ENCODE measurements around the gene NATD1. TPM values are rescaled to one million over a fixed set of nuclear protein-coding genes. Genes with fewer than 3 reads are reported as not detected.

The NATD1 gene
- total and polyA plus RNA-seq, 4 donors, result 1.4 to 24.5 (median 2.9) TPM

GRCh38 chr17:21250854-21251253 lies 2.4 kb downstream of the NATD1 start:
- no peak for DNase-seq (ENCODE audit: low spot score)
- H3K4me1 ChIP-seq (ENCODE audit: control insufficient read depth in 4 of 4, insufficient read depth in 4 of 4, low read length in 3 of 4), result peaks cover 5 to 14% (median 8%) of the 10 kb centered on the region in 4 donors
- 78% methylated on average over 4 of the region's 4 CpGs for WGBS
- H3K9me3 ChIP-seq (ENCODE audit: control insufficient read depth in 4 of 4, low read length in 3 of 4), result no peaks in the 10 kb centered on the region
- H3K27me3 ChIP-seq (ENCODE audit: control insufficient read depth in 4 of 4, insufficient read depth in 4 of 4, low read length in 3 of 4), result no peaks in the 10 kb centered on the region
- H3K36me3 ChIP-seq (ENCODE audit: control insufficient read depth in 4 of 4, insufficient read depth in 3 of 4, low read depth in 1 of 4, low read length in 3 of 4), result no peaks in the 10 kb centered on the region
- no peak for TF ChIP-seq ATF3 (IDR thresholded peaks at IDR 0.05)
- TF ChIP-seq EGR1 (IDR thresholded peaks at IDR 0.05; ENCODE audit: low read depth in 2 of 2), result no peak
- no peak for TF ChIP-seq JUND (IDR thresholded peaks at IDR 0.05)
- TF ChIP-seq TAF1 (conservative IDR thresholded peaks at IDR 0.05), result no peak
- TF ChIP-seq ZBTB33 (IDR thresholded peaks at IDR 0.05), result no peak
- no peak for TF ChIP-seq RXRA (IDR thresholded peaks at IDR 0.05)
- no peak overlapping the region for H3K9ac ChIP-seq (ENCODE audit: low read depth in 1 of 2, low read length in 2 of 2)
- H3K27ac ChIP-seq (ENCODE audit: low read depth in 1 of 2, low read length in 2 of 2), result no peak overlapping the region
- H3K4me3 ChIP-seq (ENCODE audit: low read depth in 1 of 3, low read length in 3 of 3), result no peak overlapping the region

GRCh38 chr17:21249920-21250703 lies 3.1 kb downstream of the NATD1 start:
- peaks cover 5 to 16% (median 8%) of the 10 kb centered on the region in 4 donors for H3K4me1 ChIP-seq (ENCODE audit: control insufficient read depth in 4 of 4, insufficient read depth in 4 of 4, low read length in 3 of 4)
- H3K27me3 ChIP-seq (ENCODE audit: control insufficient read depth in 4 of 4, insufficient read depth in 4 of 4, low read length in 3 of 4), result no peaks in the 10 kb centered on the region
- no peaks in the 10 kb centered on the region for H3K9me3 ChIP-seq (ENCODE audit: control insufficient read depth in 4 of 4, low read length in 3 of 4)
- DNase-seq (ENCODE audit: low spot score), result no peak
- no peak for TF ChIP-seq JUND (IDR thresholded peaks at IDR 0.05)
- no peak for TF ChIP-seq EGR1 (IDR thresholded peaks at IDR 0.05; ENCODE audit: low read depth in 2 of 2)
- no peak for TF ChIP-seq FOXA1 (IDR thresholded peaks at IDR 0.05)
- TF ChIP-seq ZBTB33 (IDR thresholded peaks at IDR 0.05), result no peak
- no peak for TF ChIP-seq TAF1 (conservative IDR thresholded peaks at IDR 0.05)
- no peak for TF ChIP-seq FOXA2 (IDR thresholded peaks at IDR 0.05)
- no peak for TF ChIP-seq HNF4A (conservative IDR thresholded peaks at IDR 0.05)
- TF ChIP-seq ATF3 (IDR thresholded peaks at IDR 0.05), result no peak
- no peak for TF ChIP-seq MAX (IDR thresholded peaks at IDR 0.05)
- TF ChIP-seq, protein P1, sequence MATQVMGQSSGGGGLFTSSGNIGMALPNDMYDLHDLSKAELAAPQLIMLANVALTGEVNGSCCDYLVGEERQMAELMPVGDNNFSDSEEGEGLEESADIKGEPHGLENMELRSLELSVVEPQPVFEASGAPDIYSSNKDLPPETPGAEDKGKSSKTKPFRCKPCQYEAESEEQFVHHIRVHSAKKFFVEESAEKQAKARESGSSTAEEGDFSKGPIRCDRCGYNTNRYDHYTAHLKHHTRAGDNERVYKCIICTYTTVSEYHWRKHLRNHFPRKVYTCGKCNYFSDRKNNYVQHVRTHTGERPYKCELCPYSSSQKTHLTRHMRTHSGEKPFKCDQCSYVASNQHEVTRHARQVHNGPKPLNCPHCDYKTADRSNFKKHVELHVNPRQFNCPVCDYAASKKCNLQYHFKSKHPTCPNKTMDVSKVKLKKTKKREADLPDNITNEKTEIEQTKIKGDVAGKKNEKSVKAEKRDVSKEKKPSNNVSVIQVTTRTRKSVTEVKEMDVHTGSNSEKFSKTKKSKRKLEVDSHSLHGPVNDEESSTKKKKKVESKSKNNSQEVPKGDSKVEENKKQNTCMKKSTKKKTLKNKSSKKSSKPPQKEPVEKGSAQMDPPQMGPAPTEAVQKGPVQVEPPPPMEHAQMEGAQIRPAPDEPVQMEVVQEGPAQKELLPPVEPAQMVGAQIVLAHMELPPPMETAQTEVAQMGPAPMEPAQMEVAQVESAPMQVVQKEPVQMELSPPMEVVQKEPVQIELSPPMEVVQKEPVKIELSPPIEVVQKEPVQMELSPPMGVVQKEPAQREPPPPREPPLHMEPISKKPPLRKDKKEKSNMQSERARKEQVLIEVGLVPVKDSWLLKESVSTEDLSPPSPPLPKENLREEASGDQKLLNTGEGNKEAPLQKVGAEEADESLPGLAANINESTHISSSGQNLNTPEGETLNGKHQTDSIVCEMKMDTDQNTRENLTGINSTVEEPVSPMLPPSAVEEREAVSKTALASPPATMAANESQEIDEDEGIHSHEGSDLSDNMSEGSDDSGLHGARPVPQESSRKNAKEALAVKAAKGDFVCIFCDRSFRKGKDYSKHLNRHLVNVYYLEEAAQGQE (IDR thresholded peaks at IDR 0.05), result no peak
- TF ChIP-seq RAD21 (IDR thresholded peaks at IDR 0.05), result no peak
- no peak for TF ChIP-seq YY1 (IDR thresholded peaks at IDR 0.05)
- no peak for TF ChIP-seq RXRA (IDR thresholded peaks at IDR 0.05)
- 76% methylated on average over 7 of the region's 7 CpGs for WGBS
- no peak overlapping the region for H3K4me3 ChIP-seq (ENCODE audit: low read depth in 1 of 3, low read length in 3 of 3)
- H3K27ac ChIP-seq (ENCODE audit: low read depth in 1 of 2, low read length in 2 of 2), result no peak overlapping the region
- no peaks in the 10 kb centered on the region for H3K36me3 ChIP-seq (ENCODE audit: control insufficient read depth in 4 of 4, insufficient read depth in 3 of 4, low read depth in 1 of 4, low read length in 3 of 4)
- no peak overlapping the region for H3K9ac ChIP-seq (ENCODE audit: low read depth in 1 of 2, low read length in 2 of 2)

Data from liver (tissue), 9 donors.